Esophagus (tissue), 2 donors: ENCODE results near the gene GP1BB. TPM values are rescaled to one million over a fixed set of nuclear protein-coding genes. Genes with fewer than 3 reads are reported as not detected.

ENCODE experiments used
- H3K27ac ChIP-seq, 2 donors: one replicate each; pipeline ENCODE4 v1.5.1; 2013; ENCODE audit warnings: low read depth in 2 of 2, mild to moderate bottlenecking in 2 of 2, inconsistent platforms in 1 of 2, low read length in 1 of 2, moderate library complexity in 1 of 2
- H3K27me3 ChIP-seq, 2 donors: one replicate each; pipeline ENCODE4 v1.6.1; 2013; ENCODE audit warnings: low read length in 2 of 2, control low read depth in 1 of 2, mild to moderate bottlenecking in 1 of 2; ENCODE audit not compliant: insufficient read depth in 2 of 2, control insufficient read depth in 1 of 2
- H3K36me3 ChIP-seq, 2 donors: one replicate each; pipeline ENCODE4 v1.6.1; 2013; ENCODE audit warnings: low read length in 1 of 2; ENCODE audit not compliant: control insufficient read depth in 2 of 2, insufficient read depth in 2 of 2
- H3K4me1 ChIP-seq, 2 donors: one replicate each; pipeline ENCODE4 v1.6.1; 2013; ENCODE audit warnings: low read length in 1 of 2; ENCODE audit not compliant: control insufficient read depth in 2 of 2, insufficient read depth in 2 of 2
- H3K4me3 ChIP-seq, 2 donors: one replicate each; pipeline ENCODE4 v1.5.1; 2013; ENCODE audit warnings: low read length in 2 of 2, mild to moderate bottlenecking in 2 of 2, low read depth in 1 of 2, moderate library complexity in 1 of 2
- H3K9me3 ChIP-seq, 2 donors: one replicate each; pipeline ENCODE4 v1.6.1; 2013; ENCODE audit warnings: mild to moderate bottlenecking in 2 of 2, low read depth in 1 of 2, low read length in 1 of 2, moderate library complexity in 1 of 2; ENCODE audit not compliant: control insufficient read depth in 2 of 2, insufficient read depth in 1 of 2
- WGBS, 2 donors: extraction: QIAGEN DNeasy Blood & Tissue Kit; methylation state at CpG; one replicate each; pipeline ENCODE4 v1.1.7; 2013; 5-methylcytosine and 5-hydroxymethylcytosine counted together
- polyA plus RNA-seq, 2 donors: library from polyadenylated mRNA; stranded (reverse); fragments of 200-250 nt; gene quantifications; one replicate each; pipeline ENCODE4 v1.2.3, GENCODE V29; 2013
- donor health status: healthy with polysubstance abuse.
- donor health status: Bipolar disorder and iron deficiency.

The GP1BB gene
- polyA plus RNA-seq, 2 donors = 7.6 to 9.0 TPM

DNA sequence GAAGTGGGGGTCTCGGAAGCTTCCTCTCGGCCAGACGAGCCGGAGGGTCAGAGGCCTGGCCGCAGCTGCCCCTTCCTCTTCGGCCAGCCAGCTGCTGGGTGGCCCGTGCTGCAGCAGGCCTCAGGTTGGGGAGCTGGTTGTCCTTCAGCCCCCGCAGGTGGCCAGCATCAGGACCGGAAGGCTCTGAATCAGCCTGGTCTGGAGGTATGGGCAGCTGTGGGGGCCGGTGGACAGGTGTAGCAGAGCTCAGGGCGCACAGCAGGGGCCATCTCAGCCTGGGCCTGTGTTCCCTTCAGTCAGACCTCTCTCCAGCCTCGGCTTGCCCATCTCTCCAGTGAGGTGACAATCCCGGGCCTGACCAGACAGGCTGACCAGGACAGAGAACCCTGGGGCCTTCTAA lies 23.4 kb downstream of the GP1BB start:
- Histone ChIP-seq H3K27me3 (no peaks in the 10 kb centered on the region), H3K4me1 (no peaks in the 10 kb centered on the region), H3K36me3 (no peaks in the 10 kb centered on the region), H3K4me3 (no peak overlapping the region), H3K9me3 (no peaks in the 10 kb centered on the region), H3K27ac (no peak overlapping the region)
- 90 to 93% methylated on average over 13 of the region's 13 CpGs for WGBS, 2 donors

DNA sequence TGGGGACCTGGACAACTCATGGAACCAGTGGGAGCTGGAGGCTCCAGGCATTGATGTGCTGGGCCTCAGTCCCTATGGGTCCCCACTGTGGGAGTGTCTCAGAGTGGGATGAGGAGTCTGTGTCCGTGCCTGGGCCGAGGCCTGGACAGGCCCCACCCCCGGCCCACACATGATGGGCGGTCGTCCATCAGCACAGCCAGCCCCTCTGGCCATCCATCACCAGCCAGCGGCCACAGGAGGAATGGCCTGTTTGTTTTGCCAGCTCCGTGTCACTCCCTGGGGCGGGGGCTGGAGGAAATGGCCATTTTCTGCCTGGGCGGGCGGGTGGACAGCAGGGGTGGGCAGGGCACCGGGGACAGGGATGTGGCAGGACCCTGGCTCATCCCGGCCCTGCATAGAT lies 24.2 kb downstream of the GP1BB start:
- H3K36me3 ChIP-seq = no peaks in the 10 kb centered on the region

DNA sequence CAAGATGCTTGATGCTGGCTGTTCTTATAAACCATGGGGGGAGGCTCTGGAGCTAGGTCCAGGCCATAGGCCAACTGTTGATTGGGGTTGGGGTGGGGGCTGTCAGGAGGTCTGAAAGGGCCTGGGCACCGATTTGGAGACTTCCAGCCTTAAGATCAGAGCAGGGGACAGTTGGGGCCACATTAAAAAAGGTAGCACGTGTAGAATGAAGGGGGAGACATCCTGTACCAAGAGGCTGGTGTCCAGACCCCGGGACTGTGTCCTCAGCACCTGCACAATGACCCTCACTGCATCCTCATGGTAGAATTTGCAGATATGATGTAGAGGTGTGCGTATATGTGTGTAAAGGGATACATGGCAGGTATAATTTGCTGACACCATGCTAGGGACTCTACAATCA lies 24.8 kb downstream of the GP1BB start:
- Histone ChIP-seq H3K9me3 (no peaks in the 10 kb centered on the region), H3K27me3 (no peaks in the 10 kb centered on the region), H3K4me1 (no peaks in the 10 kb centered on the region), H3K4me3 (no peak overlapping the region), H3K36me3 (no peaks in the 10 kb centered on the region), H3K27ac (no peak overlapping the region)
- 75 to 78% methylated on average over 4 of the region's 4 CpGs for WGBS, 2 donors

More for the DNA sequence above, 24.2 kb downstream of the GP1BB start:
- no peaks in the 10 kb centered on the region for H3K27me3 ChIP-seq
- no peaks in the 10 kb centered on the region for H3K9me3 ChIP-seq
- no peaks in the 10 kb centered on the region for H3K4me1 ChIP-seq
- WGBS, 2 donors = 75 to 83% methylated on average over 12 of the region's 12 CpGs
- no peak overlapping the region for H3K27ac ChIP-seq
- H3K4me3 ChIP-seq = no peak overlapping the region

DNA sequence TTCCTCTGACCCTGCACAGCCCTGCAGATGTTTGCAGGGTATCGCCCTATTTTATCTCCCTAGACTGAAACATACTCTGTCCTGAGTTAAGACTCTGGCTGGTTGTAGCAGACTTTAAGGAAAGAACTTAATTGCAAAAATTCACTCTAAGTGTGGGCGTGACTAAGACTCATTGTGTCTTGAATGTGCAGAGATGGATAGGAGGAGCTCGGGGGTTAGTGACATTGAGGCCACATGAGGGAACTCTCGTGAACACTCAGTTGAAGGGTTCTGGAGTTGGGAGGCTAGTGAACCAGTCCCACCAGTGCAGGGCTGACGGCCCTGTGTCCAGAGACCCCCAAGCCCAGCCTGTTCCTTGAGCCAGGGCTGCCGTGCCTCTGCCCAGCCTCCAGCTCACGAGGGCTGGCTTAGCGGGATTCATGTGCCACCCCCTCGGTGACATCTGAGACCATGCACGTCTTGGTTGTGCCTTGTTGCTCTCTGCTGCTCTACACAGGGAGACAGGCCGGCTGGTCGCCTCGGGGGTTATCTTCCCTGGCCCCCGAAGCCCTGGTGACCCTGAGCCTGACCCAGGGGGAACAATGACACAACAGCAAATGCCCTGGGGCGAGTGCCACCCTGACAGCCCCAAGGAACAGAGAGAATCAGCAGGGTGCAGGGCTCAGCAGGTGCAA lies 25.8 kb downstream of the GP1BB start:
- H3K4me1 ChIP-seq = no peaks in the 10 kb centered on the region
- H3K9me3 ChIP-seq = peaks cover 0 to 3% of the 10 kb centered on the region in 2 donors
- no peak overlapping the region for H3K4me3 ChIP-seq
- H3K27me3 ChIP-seq = peaks cover 0 to 4% of the 10 kb centered on the region in 2 donors
- no peaks in the 10 kb centered on the region for H3K36me3 ChIP-seq
- H3K27ac ChIP-seq = no peak overlapping the region
- WGBS, 2 donors = 71 to 75% methylated on average over 15 of the region's 15 CpGs

DNA sequence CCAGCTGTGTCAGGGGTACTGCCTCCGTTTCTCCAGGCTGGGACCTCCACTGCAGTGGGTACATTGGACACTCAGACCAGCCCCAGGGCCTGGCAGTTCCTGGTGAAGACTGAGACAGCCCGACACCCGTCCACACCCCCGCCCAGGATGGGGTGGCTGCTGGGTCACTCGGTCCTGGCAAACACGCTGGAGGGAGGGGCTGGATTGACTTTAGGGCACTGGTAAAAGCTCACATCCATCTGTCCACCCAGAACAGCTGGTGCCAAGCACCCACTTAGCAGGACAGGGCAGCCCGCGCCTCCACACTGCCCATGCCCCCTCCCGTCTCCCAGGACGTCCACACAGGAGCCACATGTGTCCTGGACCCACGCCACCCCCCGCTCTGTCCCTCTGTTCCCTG lies 26.5 kb downstream of the GP1BB start:
- no peaks in the 10 kb centered on the region for H3K36me3 ChIP-seq
- H3K27me3 ChIP-seq = peaks cover 0 to 11% of the 10 kb centered on the region in 2 donors
- H3K9me3 ChIP-seq = peaks cover 0 to 3% of the 10 kb centered on the region in 2 donors
- peaks cover under 1 to 3% of the 10 kb centered on the region in 2 donors for H3K4me1 ChIP-seq
- WGBS, 2 donors = 75 to 77% methylated on average over 12 of the region's 12 CpGs
- H3K27ac ChIP-seq = no peak overlapping the region
- no peak overlapping the region for H3K4me3 ChIP-seq

DNA sequence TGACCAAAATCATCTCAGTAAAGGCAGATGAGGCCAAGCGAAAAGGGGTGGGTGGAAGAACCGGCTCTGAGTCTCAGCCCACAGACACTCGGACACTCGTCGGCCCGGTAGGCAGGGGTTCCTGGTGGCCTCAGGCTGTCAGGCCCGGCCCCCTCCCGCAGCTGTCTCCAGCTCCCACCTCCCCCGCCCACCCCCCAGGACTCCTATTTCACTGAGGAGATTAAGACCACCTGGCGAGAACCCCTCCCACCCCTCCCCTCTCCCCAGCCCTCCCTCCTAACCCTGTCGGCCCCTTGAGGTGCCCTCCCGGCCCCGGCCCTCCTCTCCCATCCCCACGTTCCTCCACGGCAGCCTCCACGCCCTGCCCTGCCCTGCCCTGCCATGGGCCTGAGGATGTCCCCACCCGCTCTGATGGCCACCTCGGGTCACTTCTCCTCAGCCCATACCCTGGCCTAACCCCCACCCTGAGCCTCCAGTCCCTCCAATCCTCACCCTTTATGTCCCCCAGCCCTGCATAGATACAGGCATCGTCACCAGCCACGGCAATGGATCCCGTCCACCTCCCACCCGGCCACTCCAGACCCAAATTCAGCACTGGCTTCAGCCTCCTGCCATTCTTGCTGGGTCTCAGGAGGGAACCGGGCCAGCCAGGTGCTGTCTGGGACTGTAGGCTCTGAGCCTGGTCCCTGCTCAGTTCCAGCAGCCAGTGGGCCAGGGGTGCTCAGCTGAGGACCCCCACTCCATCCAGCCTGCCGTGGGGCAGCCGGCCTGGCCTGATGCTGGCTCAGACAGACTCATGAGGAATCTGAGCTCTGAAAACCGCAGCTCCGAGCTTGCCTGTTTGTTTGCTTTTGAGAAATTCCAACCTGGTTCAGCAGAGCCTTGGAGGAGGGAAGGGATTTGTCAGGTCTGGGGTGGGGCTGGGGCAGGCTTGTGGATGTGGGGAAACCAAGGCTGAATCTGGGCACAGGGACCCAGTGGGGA lies 27.5 kb downstream of the GP1BB start:
- Histone ChIP-seq H3K36me3 (no peaks in the 10 kb centered on the region), H3K4me1 (peaks cover 3 to 10% of the 10 kb centered on the region in 2 donors), H3K27me3 (peaks cover 0 to 19% of the 10 kb centered on the region in 2 donors), H3K4me3 (no peak overlapping the region), H3K27ac (no peak overlapping the region), H3K9me3 (peaks cover 0 to 3% of the 10 kb centered on the region in 2 donors)
- 54 to 58% methylated on average over 24 to 27 of the region's 27 CpGs for WGBS, 2 donors

DNA sequence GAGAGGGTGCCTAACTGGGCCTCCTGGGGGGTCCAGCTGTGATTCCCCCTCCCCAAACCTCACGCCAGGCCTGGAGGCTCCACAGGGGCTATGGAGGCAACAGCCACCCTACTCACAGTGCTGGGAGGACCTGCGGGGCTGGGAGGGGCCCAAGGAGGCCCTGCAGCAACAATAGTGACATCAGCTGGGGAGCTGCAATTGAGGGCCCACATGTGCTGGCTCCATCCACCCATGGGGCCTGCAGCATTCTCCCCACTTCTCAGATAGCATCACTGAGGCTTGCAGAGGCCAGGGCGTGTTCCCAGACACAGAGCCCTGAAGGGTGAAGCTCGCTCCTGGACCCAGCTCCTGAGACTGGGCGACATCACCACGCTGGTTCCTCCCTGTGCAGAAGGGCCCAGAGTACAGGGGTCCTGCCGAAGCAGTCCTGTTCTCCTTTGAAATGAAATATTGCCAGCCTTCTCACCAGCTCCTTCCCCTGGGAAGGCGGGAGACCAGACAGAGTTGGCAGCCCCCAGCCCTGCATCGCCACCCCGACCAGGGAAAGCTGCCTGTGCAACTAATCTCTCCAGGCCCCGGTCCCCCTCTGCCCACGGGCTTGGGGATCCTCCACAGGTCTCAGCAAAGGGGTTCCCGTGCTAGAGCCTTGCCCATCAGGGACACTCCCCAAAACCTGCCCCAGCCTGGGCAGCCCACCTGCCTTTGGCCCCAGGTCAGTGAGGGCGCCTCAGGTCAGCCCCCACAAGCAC lies 28.3 kb downstream of the GP1BB start:
- Histone ChIP-seq H3K36me3 (no peaks in the 10 kb centered on the region), H3K4me3 (no peak overlapping the region), H3K27ac (no peak overlapping the region), H3K9me3 (peaks cover 0 to 3% of the 10 kb centered on the region in 2 donors), H3K27me3 (peaks cover 0 to 28% of the 10 kb centered on the region in 2 donors), H3K4me1 (peaks cover 3 to 18% of the 10 kb centered on the region in 2 donors)
- WGBS, 2 donors = 86 to 87% methylated on average over 12 to 14 of the region's 14 CpGs

DNA sequence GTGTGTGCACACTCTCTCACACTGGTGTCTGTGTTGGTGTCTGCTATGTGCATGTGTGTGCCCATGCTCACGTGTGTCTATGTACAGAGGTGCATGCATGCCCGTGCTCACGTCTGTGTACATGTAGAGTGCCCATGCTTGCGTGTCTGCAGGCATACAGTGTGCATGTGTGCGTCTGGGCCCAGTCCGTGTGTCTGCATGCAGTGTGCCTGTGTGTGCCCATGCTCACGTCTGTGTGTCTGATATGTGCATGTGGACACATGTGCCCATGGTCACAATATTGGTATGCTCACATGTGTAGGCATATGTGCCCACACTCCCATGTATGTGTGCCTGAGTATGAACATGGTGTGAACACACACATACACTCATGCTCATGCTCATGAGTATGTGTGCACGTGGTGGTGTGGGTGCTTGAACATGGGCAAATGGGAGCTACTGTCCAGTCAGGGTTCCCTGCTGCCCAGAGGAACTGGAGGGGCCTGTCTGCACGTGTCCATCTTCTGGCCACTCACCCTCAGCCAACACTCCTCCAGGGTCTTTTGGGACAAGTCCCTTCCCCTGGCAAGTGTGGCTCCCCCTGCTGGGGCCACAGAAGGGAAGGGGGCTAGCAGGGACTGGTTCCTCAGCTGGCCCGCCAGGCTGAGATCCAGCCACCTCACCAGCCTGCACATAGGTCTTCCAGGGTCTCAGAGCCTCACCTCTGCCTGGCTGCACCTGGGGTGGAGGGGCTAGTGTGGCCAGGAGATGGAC lies 29.9 kb downstream of the GP1BB start:
- Histone ChIP-seq H3K9me3 (peaks cover 0 to 3% of the 10 kb centered on the region in 2 donors), H3K36me3 (no peaks in the 10 kb centered on the region), H3K27ac (no peak overlapping the region), H3K4me1 (peaks cover 3 to 20% of the 10 kb centered on the region in 2 donors), H3K27me3 (peaks cover 0 to 34% of the 10 kb centered on the region in 2 donors), H3K4me3 (no peak overlapping the region)
- 83 to 88% methylated on average over 10 of the region's 10 CpGs for WGBS, 2 donors
